ENCODE measurements around the gene VSNL1. TPM values are rescaled to one million over a fixed set of nuclear protein-coding genes. Genes with fewer than 3 reads are reported as not detected.

Gene VSNL1
- total RNA-seq, 1 donor from 2014 or later = 2.1 TPM

DNA sequence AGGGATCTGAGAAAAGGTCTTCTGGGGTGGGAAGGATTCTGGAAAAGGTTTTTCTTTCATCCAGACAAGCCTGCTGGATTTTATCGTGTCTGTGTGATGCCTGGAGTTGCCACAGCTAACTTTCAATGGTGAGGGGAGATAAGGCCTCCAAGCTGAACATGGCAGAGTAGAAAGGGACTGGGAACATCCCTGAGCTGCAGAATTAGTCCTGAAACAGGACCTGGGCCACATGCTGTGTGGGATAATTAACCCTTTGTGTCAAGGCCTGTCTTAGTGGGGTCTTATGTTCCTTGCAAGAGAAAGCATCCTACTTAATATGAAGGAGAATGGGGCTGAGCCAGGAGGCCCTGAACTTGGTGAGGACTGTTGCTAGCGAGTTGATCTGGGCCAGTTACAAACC is 66.4 kb downstream of the VSNL1 start:
- no peak for DNase-seq (ENCODE audit: low read depth, low spot score)
- TF ChIP-seq, protein P1, sequence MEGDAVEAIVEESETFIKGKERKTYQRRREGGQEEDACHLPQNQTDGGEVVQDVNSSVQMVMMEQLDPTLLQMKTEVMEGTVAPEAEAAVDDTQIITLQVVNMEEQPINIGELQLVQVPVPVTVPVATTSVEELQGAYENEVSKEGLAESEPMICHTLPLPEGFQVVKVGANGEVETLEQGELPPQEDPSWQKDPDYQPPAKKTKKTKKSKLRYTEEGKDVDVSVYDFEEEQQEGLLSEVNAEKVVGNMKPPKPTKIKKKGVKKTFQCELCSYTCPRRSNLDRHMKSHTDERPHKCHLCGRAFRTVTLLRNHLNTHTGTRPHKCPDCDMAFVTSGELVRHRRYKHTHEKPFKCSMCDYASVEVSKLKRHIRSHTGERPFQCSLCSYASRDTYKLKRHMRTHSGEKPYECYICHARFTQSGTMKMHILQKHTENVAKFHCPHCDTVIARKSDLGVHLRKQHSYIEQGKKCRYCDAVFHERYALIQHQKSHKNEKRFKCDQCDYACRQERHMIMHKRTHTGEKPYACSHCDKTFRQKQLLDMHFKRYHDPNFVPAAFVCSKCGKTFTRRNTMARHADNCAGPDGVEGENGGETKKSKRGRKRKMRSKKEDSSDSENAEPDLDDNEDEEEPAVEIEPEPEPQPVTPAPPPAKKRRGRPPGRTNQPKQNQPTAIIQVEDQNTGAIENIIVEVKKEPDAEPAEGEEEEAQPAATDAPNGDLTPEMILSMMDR (conservative IDR thresholded peaks at IDR 0.05) = no peak
- Mint-ChIP-seq H3K9me3 (peaks cover 2% of the 10 kb centered on the region), H3K36me3 (ENCODE audit: low read depth) (no peaks in the 10 kb centered on the region), H3K27me3 (ENCODE audit: low read depth) (no peaks in the 10 kb centered on the region), H3K27ac (ENCODE audit: unreplicated experiment) (no peak overlapping the region), H3K4me1 (no peaks in the 10 kb centered on the region), H3K4me3 (no peak overlapping the region)

DNA sequence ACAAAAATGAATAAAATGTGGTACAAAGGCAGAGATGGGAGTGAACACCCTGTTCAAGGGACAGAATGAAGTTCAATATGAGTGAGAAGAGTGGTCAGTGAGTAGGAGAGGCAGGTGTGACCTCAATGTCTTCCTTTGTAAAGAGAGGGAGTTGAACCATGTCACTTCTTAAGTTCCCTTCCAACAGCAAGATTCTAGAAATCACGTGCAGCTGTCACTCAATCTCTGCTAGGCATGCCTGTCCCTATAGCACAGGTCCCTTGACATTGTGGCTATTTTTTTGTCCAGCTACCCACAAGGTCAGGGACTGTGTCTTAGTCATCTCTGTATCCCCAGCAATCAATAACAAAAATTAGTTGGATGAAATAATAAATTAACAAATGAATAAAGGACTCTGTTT is 66.9 kb downstream of the VSNL1 start:
- no peak for DNase-seq (ENCODE audit: low read depth, low spot score)
- no peaks in the 10 kb centered on the region for H3K27me3 Mint-ChIP-seq (ENCODE audit: low read depth)
- H3K4me1 Mint-ChIP-seq = no peaks in the 10 kb centered on the region
- peaks cover 2% of the 10 kb centered on the region for H3K9me3 Mint-ChIP-seq
- H3K27ac Mint-ChIP-seq (ENCODE audit: unreplicated experiment) = no peak overlapping the region
- no peaks in the 10 kb centered on the region for H3K36me3 Mint-ChIP-seq (ENCODE audit: low read depth)
- TF ChIP-seq, protein P1 (conservative IDR thresholded peaks at IDR 0.05) = no peak
- no peak overlapping the region for H3K4me3 Mint-ChIP-seq

DNA sequence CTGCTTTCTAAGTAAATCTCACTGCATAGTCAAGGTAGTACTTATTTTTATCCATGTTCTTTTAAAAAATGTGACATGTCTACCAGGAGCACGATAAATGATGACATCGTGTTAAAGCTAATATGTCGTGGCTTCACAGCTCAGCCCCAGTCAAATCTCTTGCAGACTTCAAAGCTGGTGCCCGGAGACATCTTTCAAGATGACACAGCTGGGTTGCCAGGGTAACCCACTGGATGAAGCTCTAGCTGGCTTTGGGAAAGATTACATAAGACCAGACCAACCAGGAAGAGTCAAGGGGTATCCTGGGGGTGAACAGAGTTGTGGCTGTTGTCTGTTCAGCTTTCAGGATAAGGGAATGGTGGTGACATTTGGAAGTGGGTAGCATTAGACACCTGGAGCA is 67.8 kb downstream of the VSNL1 start:
- H3K36me3 Mint-ChIP-seq (ENCODE audit: low read depth) = no peaks in the 10 kb centered on the region
- no peak overlapping the region for H3K4me3 Mint-ChIP-seq
- H3K9me3 Mint-ChIP-seq = peaks cover 2% of the 10 kb centered on the region
- DNase-seq (ENCODE audit: low read depth, low spot score) = no peak
- no peaks in the 10 kb centered on the region for H3K4me1 Mint-ChIP-seq
- TF ChIP-seq, protein P1 (conservative IDR thresholded peaks at IDR 0.05) = no peak
- no peak overlapping the region for H3K27ac Mint-ChIP-seq (ENCODE audit: unreplicated experiment)
- no peaks in the 10 kb centered on the region for H3K27me3 Mint-ChIP-seq (ENCODE audit: low read depth)

DNA sequence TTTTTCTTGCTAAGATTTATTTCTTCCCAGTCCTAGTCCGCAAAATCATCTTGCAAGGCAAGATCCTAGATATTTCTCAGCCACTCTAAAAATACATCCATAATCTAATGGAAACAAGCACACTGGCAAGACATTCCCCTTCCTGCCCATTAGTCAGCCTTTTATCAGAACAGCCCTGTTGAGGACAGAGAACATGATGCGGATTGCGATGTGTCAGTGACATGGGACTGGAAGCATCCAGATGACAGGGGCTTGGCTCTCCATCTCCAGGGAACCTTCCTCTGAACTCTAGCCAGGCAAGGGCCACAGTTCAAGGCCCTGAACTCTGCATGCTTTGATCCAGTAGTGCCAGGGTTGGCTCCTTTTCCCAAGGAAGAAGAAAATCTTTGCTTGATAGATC is 70.0 kb downstream of the VSNL1 start:
- H3K36me3 Mint-ChIP-seq (ENCODE audit: low read depth) = no peaks in the 10 kb centered on the region
- TF ChIP-seq, protein P1 (conservative IDR thresholded peaks at IDR 0.05) = no peak
- H3K27ac Mint-ChIP-seq (ENCODE audit: unreplicated experiment) = no peak overlapping the region
- no peaks in the 10 kb centered on the region for H3K4me1 Mint-ChIP-seq
- DNase-seq (ENCODE audit: low read depth, low spot score) = no peak
- no peaks in the 10 kb centered on the region for H3K9me3 Mint-ChIP-seq
- H3K4me3 Mint-ChIP-seq = no peak overlapping the region
- H3K27me3 Mint-ChIP-seq (ENCODE audit: low read depth) = no peaks in the 10 kb centered on the region

DNA sequence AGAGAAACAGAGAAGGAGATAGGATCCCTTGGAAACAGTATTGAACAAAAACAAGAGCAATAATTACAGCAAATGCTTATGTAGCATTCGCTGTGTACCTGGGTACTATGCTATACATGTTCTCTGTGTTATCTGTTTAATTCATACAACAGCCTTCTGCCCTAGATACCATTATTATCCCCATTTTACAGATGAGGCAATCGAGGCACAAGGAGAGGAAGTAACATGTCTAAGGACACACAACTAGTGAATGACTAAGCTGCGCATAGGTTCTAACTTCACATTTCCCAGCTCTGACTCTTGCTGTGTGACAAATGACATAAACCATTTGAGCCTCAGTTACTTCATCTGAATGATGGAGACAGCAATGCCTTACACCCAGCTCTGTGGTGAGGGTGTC is 70.5 kb downstream of the VSNL1 start:
- H3K27ac Mint-ChIP-seq (ENCODE audit: unreplicated experiment) = no peak overlapping the region
- DNase-seq (ENCODE audit: low read depth, low spot score) = no peak
- H3K27me3 Mint-ChIP-seq (ENCODE audit: low read depth) = no peaks in the 10 kb centered on the region
- TF ChIP-seq, protein P1 (conservative IDR thresholded peaks at IDR 0.05) = no peak
- H3K4me3 Mint-ChIP-seq = no peak overlapping the region
- H3K9me3 Mint-ChIP-seq = no peaks in the 10 kb centered on the region
- no peaks in the 10 kb centered on the region for H3K4me1 Mint-ChIP-seq
- no peaks in the 10 kb centered on the region for H3K36me3 Mint-ChIP-seq (ENCODE audit: low read depth)
